ENCODE data around the gene TTLL4. TPM values are rescaled to one million over a fixed set of nuclear protein-coding genes. Genes with fewer than 3 reads are reported as not detected.
A peak's percentile ranks its signal among the peaks of the same experiment; 100 is the strongest.
"Not testable (repeated sequence)": the region's sequence is repeated elsewhere in the genome, so short reads cannot be mapped to it uniquely, and the experiment has no call there.

The TTLL4 gene
- total and polyA plus RNA-seq, 3 donors from 2014 or later, result 86.0 to 141 (median 96.9) TPM

GRCh38 chr2:218679119-218679518, 31.5 kb upstream of the TTLL4 start:
- Histone ChIP-seq H3K27me3 (no peaks in the 10 kb centered on the region), H3K9me3 (no peaks in the 10 kb centered on the region), H3K4me1 (no peaks in the 10 kb centered on the region), H3K4me3 (no peak overlapping the region), H3K27ac (no peak overlapping the region), H3K36me3 (ENCODE audit: low read depth, missing control alignments) (no peaks in the 10 kb centered on the region)
- no peak for DNase-seq
- TF ChIP-seq CTCF (IDR thresholded peaks at IDR 0.05) (no peak), POLR2A (IDR thresholded peaks at IDR 0.05) (no peak)
- intact Hi-C loops (cut with DNase I; ENCODE audit: low total_unique reads), result no loop called here
- WGBS, 2 donors, result 72 to 79% methylated on average over 4 of the region's 4 CpGs

GRCh38 chr2:218680061-218680460, 30.6 kb upstream of the TTLL4 start:
- intact Hi-C loops (cut with DNase I; ENCODE audit: low total_unique reads), result no loop called here
- no peak for TF ChIP-seq CTCF (IDR thresholded peaks at IDR 0.05)
- TF ChIP-seq POLR2A (IDR thresholded peaks at IDR 0.05), result no peak
- H3K27ac ChIP-seq, result no peak overlapping the region
- H3K9me3 ChIP-seq, result no peaks in the 10 kb centered on the region
- no peaks in the 10 kb centered on the region for H3K4me1 ChIP-seq
- WGBS, 2 donors, result 81 to 84% methylated on average over 3 of the region's 3 CpGs
- no peaks in the 10 kb centered on the region for H3K27me3 ChIP-seq
- H3K4me3 ChIP-seq, result no peak overlapping the region
- H3K36me3 ChIP-seq (ENCODE audit: low read depth, missing control alignments), result no peaks in the 10 kb centered on the region
- no peak for DNase-seq

GRCh38 chr2:218687400-218688060, 23.1 kb upstream of the TTLL4 start:
- WGBS, 2 donors, result 35 to 47% methylated on average over 5 of the region's 5 CpGs
- H3K9me3 ChIP-seq; H3K4me3 ChIP-seq; H3K36me3 ChIP-seq (ENCODE audit: low read depth, missing control alignments); H3K4me1 ChIP-seq; H3K27ac ChIP-seq; intact Hi-C loops (cut with DNase I; ENCODE audit: low total_unique reads); H3K27me3 ChIP-seq: not testable (repeated sequence)
- DNase-seq, result peak; percentile 81
- TF ChIP-seq CTCF (IDR thresholded peaks at IDR 0.05), result peak; percentile 54 to 68 (median 66)

GRCh38 chr2:218691234-218691633, 19.4 kb upstream of the TTLL4 start:
- TF ChIP-seq CTCF (IDR thresholded peaks at IDR 0.05) (no peak), POLR2A (IDR thresholded peaks at IDR 0.05) (no peak)

More at GRCh38 chr2:218691234-218691633, 19.4 kb upstream of the TTLL4 start:
- no peak overlapping the region for H3K27ac ChIP-seq
- H3K27me3 ChIP-seq, result no peaks in the 10 kb centered on the region
- H3K9me3 ChIP-seq, result no peaks in the 10 kb centered on the region
- intact Hi-C loops (cut with DNase I; ENCODE audit: low total_unique reads), result no loop called here
- no peak overlapping the region for H3K4me3 ChIP-seq
- no peaks in the 10 kb centered on the region for H3K36me3 ChIP-seq (ENCODE audit: low read depth, missing control alignments)
- no peaks in the 10 kb centered on the region for H3K4me1 ChIP-seq
- DNase-seq, result no peak

Data from testis (tissue), 3 donors.